Stimulated activated CD4-positive, alpha-beta T cell treated with anti-CD3 and anti-CD28 coated beads, Interleukin-12 subunit alpha, Interleukin-12 subunit beta, amount 100 ng/mL, for 4 hours (primary cell): Measurements from ENCODE around the gene POLR3GL.
"Not testable (repeated sequence)": the region's sequence is repeated elsewhere in the genome, so short reads cannot be mapped to it uniquely, and the experiment has no call there.

Source experiments
- DNase-seq: peaks from one replicate; pipeline ENCODE4 v3.0.0-alpha.2; 2020

POLR3GL gene

GRCh38 chr1:145964328-145965118 is at the start of gene POLR3GL, which contains the start of gene ANKRD34A:
TSS of gene POLR3GL (plus strand) at chr1:145964690. CDS start at chr1:145974866, 10,176 bp downstream.
TSS of gene ANKRD34A (minus strand) at chr1:145964575. CDS start at chr1:145961759, 2,816 bp downstream.
- peak; percentile 87 for DNase-seq

- no peak for DNase-seq
Observed at GRCh38 chr1:145916745-145917144, 47.7 kb upstream of the POLR3GL start.

- DNase-seq = no peak
Observed at GRCh38 chr1:145917595-145917994, 46.9 kb upstream of the POLR3GL start.

- peak; percentile 91 for DNase-seq
Observed at GRCh38 chr1:145918144-145918991, 46.1 kb upstream of the POLR3GL start, which contains the start of gene PEX11B. TSS of gene PEX11B (minus strand) at chr1:145918717. CDS start at chr1:145918688, 29 bp downstream.

GRCh38 chr1:145918992-145919939 is 45.2 kb upstream of the POLR3GL start:
- DNase-seq = no peak

- DNase-seq = not testable (repeated sequence)
Observed at GRCh38 chr1:145920297-145920696, 44.2 kb upstream of the POLR3GL start.

GRCh38 chr1:145922266-145922665 is 42.2 kb upstream of the POLR3GL start:
- no peak for DNase-seq

- DNase-seq = peak; percentile 41
Observed at GRCh38 chr1:145926686-145927062, 37.8 kb upstream of the POLR3GL start.

GRCh38 chr1:145927063-145927886 is 37.2 kb upstream of the POLR3GL start, which contains the start of gene RBM8A:
TSS of gene RBM8A (minus strand) at chr1:145927484. CDS start at chr1:145927426, 58 bp downstream.
- peak; percentile 80 for DNase-seq

- DNase-seq = no peak
Observed at GRCh38 chr1:145927916-145928643, 36.4 kb upstream of the POLR3GL start.

GRCh38 chr1:145932522-145933009 is 31.9 kb upstream of the POLR3GL start:
- DNase-seq = not testable (repeated sequence)

GRCh38 chr1:145935708-145936107 is 28.8 kb upstream of the POLR3GL start:
- no peak for DNase-seq

- DNase-seq = no peak
Observed at GRCh38 chr1:145936247-145936646, 28.2 kb upstream of the POLR3GL start.

- DNase-seq = no peak
Observed at GRCh38 chr1:145937436-145937835, 27.1 kb upstream of the POLR3GL start.

- no peak for DNase-seq
Observed at GRCh38 chr1:145942405-145942804, 22.1 kb upstream of the POLR3GL start.

GRCh38 chr1:145942871-145943270 is 21.6 kb upstream of the POLR3GL start:
- DNase-seq = no peak

GRCh38 chr1:145944532-145944931 is 20.0 kb upstream of the POLR3GL start:
- DNase-seq = no peak

GRCh38 chr1:145946477-145946986 is 18.0 kb upstream of the POLR3GL start:
- no peak for DNase-seq

GRCh38 chr1:145947551-145947950 is 16.9 kb upstream of the POLR3GL start:
- DNase-seq = no peak

- no peak for DNase-seq
Observed at GRCh38 chr1:145949219-145949618, 15.3 kb upstream of the POLR3GL start.
